ENCODE measurements around the gene PPIB. TPM values are rescaled to one million over a fixed set of nuclear protein-coding genes. Genes with fewer than 3 reads are reported as not detected.

PPIB gene
- total RNA-seq, 6 experiments from 2014 or later, result 276 to 535 (median 474) TPM

DNA sequence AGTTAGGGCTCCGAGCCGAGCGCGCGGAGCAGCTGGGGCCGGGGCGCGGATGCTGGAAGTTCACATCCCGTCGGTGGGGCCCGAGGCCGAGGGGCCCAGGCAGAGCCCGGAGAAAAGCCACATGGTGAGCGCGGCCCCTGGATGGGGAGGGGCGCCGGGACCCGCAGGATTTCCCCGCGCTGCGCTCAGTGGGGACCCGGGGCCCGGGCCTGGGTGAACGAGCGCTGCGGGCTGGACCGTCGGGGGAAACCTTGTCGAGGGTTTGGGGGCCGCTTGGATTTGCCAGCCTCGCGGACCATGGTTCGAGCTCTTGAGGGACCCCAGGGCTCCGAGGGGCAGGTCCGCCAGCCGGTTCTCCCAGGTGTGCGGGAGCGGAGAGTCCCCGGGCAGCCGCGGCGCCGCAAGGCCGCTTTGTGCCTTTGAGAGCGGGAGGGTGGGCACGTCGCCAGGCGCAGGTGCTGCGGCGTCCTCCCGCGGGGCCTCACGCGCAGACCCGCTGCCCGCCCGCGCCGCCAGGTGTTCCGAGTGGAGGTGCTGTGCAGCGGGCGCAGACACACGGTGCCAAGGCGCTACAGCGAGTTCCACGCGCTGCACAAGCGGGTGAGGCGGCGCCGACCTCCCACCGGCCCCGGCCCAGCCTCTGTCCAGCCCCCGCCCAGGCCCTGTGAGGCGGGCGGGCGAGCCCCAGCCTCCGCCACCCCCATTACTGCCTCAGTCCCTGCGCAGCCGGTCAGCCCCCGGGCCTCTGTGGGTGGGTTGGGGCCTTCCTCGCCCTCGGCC is 10.9 kb downstream of the PPIB start, which contains the start of gene SNX22:
Gene SNX22, plus strand, starts transcription at position 5 of the 780 bp plus-strand sequence. Its CDS starts 45 bp downstream, at position 50.
- H3K9me3 ChIP-seq, result no peaks in the 10 kb centered on the region
- H3K27me3 ChIP-seq, result no peaks in the 10 kb centered on the region
- H3K36me3 ChIP-seq, result peaks cover 0 to 28% (median 14%) of the 10 kb centered on the region in 4 donors
- peak within 1 kb of the TSS in 1 of 3 donors; percentile 15 for H3K27ac ChIP-seq
- no CpG with 5 or more reads among the region's 83 CpGs for WGBS (ENCODE audit: insufficient coverage, low coverage, low lambda C conversion rate, missing lambda C conversion rate)
- H3K4me1 ChIP-seq, result peaks cover 0 to 22% (median 4%) of the 10 kb centered on the region in 4 donors
- H3K4me3 ChIP-seq, result peak within 1 kb of the TSS; percentile 56 to 61 (median 58)
- DNase-seq, result peak; percentile 57 to 63 (median 62)
- peak in 3 of 4 donors; percentile 0 to 3 (median 3) for ATAC-seq
- intact Hi-C loops (cut with DNase I), result loop anchor here (10.0 kb wide), 1 partner anchor 57 kb away; the partner anchor contains the start of genes CIAO2A (in 2 of the 2) and SNX1 (in 2 of the 2)
- TF ChIP-seq POLR2A (IDR thresholded peaks at IDR 0.05), result no peak
- TF ChIP-seq, protein P1, sequence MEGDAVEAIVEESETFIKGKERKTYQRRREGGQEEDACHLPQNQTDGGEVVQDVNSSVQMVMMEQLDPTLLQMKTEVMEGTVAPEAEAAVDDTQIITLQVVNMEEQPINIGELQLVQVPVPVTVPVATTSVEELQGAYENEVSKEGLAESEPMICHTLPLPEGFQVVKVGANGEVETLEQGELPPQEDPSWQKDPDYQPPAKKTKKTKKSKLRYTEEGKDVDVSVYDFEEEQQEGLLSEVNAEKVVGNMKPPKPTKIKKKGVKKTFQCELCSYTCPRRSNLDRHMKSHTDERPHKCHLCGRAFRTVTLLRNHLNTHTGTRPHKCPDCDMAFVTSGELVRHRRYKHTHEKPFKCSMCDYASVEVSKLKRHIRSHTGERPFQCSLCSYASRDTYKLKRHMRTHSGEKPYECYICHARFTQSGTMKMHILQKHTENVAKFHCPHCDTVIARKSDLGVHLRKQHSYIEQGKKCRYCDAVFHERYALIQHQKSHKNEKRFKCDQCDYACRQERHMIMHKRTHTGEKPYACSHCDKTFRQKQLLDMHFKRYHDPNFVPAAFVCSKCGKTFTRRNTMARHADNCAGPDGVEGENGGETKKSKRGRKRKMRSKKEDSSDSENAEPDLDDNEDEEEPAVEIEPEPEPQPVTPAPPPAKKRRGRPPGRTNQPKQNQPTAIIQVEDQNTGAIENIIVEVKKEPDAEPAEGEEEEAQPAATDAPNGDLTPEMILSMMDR (IDR thresholded peaks at IDR 0.05), result no peak

DNA sequence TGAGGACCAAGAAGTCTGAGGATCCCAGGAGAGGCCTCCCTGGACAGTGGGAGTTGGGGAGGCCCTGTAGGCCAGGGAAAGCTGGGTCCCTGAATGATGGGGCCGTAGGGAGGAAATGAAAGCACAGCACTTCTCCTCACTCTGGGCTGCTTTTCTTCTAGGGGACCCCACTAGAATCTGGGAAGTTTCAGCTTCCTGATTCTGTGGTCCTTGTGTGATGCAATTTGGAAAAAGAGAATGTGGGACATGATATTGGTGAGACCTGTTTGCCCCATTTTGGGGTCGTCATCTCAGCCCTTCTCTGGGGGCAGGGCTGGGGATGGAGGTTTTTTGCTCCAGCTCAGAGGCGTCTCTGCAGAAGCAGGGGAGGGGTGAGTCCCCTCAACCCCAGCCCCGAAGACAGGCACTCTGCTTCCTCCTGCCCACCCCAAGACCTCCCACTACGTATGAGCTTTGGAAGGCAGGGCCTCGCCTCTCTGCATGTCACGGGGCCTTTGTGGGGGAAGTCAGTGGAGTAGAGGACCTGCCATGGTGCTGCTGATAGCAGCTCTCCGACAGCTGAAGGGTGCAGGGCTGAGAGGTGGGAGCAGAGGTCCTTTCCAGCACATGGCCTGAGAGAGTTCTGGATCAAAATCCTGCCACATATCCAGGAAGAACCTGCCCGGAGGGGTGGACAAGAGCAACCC is 12.8 kb downstream of the PPIB start:
- Histone ChIP-seq H3K36me3 (peaks cover 0 to 9% (median 1%) of the 10 kb centered on the region in 4 donors), H3K9me3 (no peaks in the 10 kb centered on the region), H3K27me3 (no peaks in the 10 kb centered on the region), H3K27ac (no peak overlapping the region), H3K4me3 (no peak overlapping the region), H3K4me1 (peaks cover 0 to 22% (median 4%) of the 10 kb centered on the region in 4 donors)
- 40% methylated on average over 1 of the region's 9 CpGs for WGBS (ENCODE audit: insufficient coverage, low coverage, low lambda C conversion rate, missing lambda C conversion rate)
- ATAC-seq, result no peak
- DNase-seq, result peak in 2 of 3 donors; percentile 29 to 40
- TF ChIP-seq, protein P1 (IDR thresholded peaks at IDR 0.05), result no peak
- no peak for TF ChIP-seq POLR2A (IDR thresholded peaks at IDR 0.05)
- intact Hi-C loops (cut with DNase I), result loop anchor here (10.0 kb wide), 1 partner anchor 55 kb away; the partner anchor contains the start of genes CIAO2A (in 2 of the 2) and SNX1 (in 2 of the 2)

DNA sequence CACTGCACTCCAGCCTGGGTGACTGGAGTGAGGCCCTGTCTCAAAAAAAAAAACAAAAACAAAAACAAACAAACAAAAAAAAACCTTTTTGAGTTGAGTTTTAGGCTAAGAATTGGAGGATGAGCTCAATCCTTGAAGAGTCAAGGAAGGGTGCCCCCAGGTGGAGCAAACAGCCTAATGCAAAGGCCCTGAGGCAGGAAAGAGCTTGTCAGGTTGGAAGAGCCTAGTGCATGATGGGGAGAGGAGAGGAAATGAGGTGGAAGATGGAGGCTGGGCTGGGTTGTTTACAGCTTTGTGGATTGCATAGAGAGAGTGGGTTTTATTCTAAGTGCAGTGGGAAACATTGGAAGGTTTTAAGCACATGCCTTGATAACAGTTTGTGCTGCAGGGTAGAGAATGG is 13.4 kb downstream of the PPIB start:
- H3K27me3 ChIP-seq, result no peaks in the 10 kb centered on the region
- H3K4me3 ChIP-seq, result no peak overlapping the region
- ATAC-seq, result no peak
- DNase-seq, result peak in 1 of 3 donors; percentile 42
- peaks cover 0 to 22% (median 4%) of the 10 kb centered on the region in 4 donors for H3K4me1 ChIP-seq
- intact Hi-C loops (cut with DNase I), result no loop called here
- no peak for TF ChIP-seq POLR2A (IDR thresholded peaks at IDR 0.05)
- TF ChIP-seq, protein P1 (IDR thresholded peaks at IDR 0.05), result peak in 2 of 4 donors; percentile 25 to 41
- H3K9me3 ChIP-seq, result no peaks in the 10 kb centered on the region
- H3K36me3 ChIP-seq, result peaks cover 0 to 5% (median under 1%) of the 10 kb centered on the region in 4 donors
- no peak overlapping the region for H3K27ac ChIP-seq

DNA sequence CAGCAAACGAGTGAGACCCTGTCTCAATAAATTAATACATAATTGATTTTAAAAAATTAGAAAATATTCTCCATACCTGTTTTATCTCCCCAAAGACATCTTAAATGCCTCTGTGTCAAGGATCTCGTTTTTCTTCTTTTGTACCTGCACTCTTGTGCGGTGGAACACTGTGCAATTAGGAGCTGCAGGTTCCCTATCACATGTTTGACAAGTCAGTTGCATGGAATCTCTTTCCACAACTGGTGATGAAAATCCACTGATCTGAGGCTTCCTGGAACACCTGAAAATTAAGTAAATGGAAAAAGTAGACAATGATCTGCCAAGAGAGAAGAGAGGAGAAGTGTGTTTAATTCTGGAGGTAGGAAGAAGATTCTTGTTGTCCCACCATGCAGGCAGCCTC is 14.2 kb downstream of the PPIB start:
- WGBS (ENCODE audit: insufficient coverage, low coverage, low lambda C conversion rate, missing lambda C conversion rate), result 77% methylated on average over 3 of the region's 3 CpGs

More for the DNA sequence above, 14.2 kb downstream of the PPIB start:
- H3K27me3 ChIP-seq, result no peaks in the 10 kb centered on the region
- DNase-seq (no peak), ATAC-seq (no peak)
- intact Hi-C loops (cut with DNase I), result no loop called here
- TF ChIP-seq POLR2A (IDR thresholded peaks at IDR 0.05), result no peak
- TF ChIP-seq, protein P1 (IDR thresholded peaks at IDR 0.05), result no peak
- H3K4me3 ChIP-seq, result no peak overlapping the region
- peaks cover 0 to 22% (median 4%) of the 10 kb centered on the region in 4 donors for H3K4me1 ChIP-seq
- H3K9me3 ChIP-seq, result no peaks in the 10 kb centered on the region
- H3K36me3 ChIP-seq, result peaks cover 0 to 6% (median 3%) of the 10 kb centered on the region in 4 donors
- H3K27ac ChIP-seq, result no peak overlapping the region

Measured in right lobe of liver (tissue), 6 donors.